K562 (cell line): Measurements from ENCODE around the gene MINDY4B. TPM values are rescaled to one million over a fixed set of nuclear protein-coding genes. Genes with fewer than 3 reads are reported as not detected.

Experiments used
- ATAC-seq: fragments of 200-7000 bp; cut with Tn5 transposase; 3 replicates; pipeline ENCODE4 v1.9.1; 2020; ENCODE audit warnings: moderate library complexity
- BruUV-seq: library from RNA; stranded (reverse); fragments of 400-500 nt; replicated peaks from 2 replicates; lab custom pipeline; 2021; lab: Mats Ljungman, UMichigan
- CTCF ChIA-PET: fragments of 300-600 bp; formaldehyde crosslinking; extraction: SDS; loops from one replicate; lab custom pipeline; 2021; ENCODE audit warnings: low intra/inter-chr PET ratio; lab: Yijun Ruan, JAX
- POLR2A ChIA-PET: fragments of 300-600, 350-650 bp; sonication (Branson Sonifier 250); formaldehyde crosslinking; extraction: SDS; loops from one replicate; lab custom pipeline; 2021; ENCODE audit warnings: antibody characterized with exemption, inconsistent platforms; lab: Yijun Ruan, JAX
- DNase-seq, 4 experiments: peaks; one replicate each; pipeline versions ENCODE4 v3.0.0 to v3.0.0-alpha.2; 2011 to 2018; ENCODE audit warnings: low spot score in 3 of 4, mixed read lengths in 3 of 4; ENCODE audit errors: extremely low read depth in 1 of 4
- FAIRE-seq: peaks from 2 replicates; lab custom pipeline; 2011; peaks lifted over from hg19 to GRCh38; lab: Jason Lieb, UNC
- H2AFZ ChIP-seq: 2 replicates; pipeline ENCODE4 v1.6.0; 2011; ENCODE audit warnings: low read depth, low read length, control low read depth, inconsistent platforms
- H3K27ac ChIP-seq: fragments of 200-600 bp; 3 replicates; pipeline ENCODE4 v1.8.0; 2011; ENCODE audit warnings: low read depth, mild to moderate bottlenecking, control low read depth, inconsistent platforms, low read length, moderate library complexity, mixed read lengths; ENCODE audit errors: extremely low read depth
- H3K27me3 ChIP-seq, 2 experiments: fragments of 300-600 bp in 1 of 2; 2 replicates in 1 of 2; 3 replicates in 1 of 2; pipeline versions ENCODE4 v1.6.0 to v1.8.0; 2011; ENCODE audit warnings: inconsistent platforms in 2 of 2, low read length in 2 of 2, mild to moderate bottlenecking in 1 of 2, mixed read lengths in 1 of 2, moderate library complexity in 1 of 2; ENCODE audit not compliant: control insufficient read depth in 2 of 2, insufficient read depth in 2 of 2
- H3K36me3 ChIP-seq: fragments of 300-600 bp; 3 replicates; pipeline ENCODE4 v1.8.0; 2011; ENCODE audit warnings: mild to moderate bottlenecking, low read length, inconsistent platforms; ENCODE audit not compliant: control insufficient read depth, insufficient read depth
- H3K4me1 ChIP-seq, 2 experiments: fragments of 200-600 bp in 1 of 2; replicated peaks in 1 of 2; 2 replicates in 1 of 2; 3 replicates in 1 of 2; pipeline versions ENCODE4 v1.5.1 to v1.8.0; 2011; ENCODE audit warnings: inconsistent platforms in 2 of 2, low read length in 2 of 2, mild to moderate bottlenecking in 1 of 2, mixed read lengths in 1 of 2, moderate library complexity in 1 of 2; ENCODE audit not compliant: control insufficient read depth in 2 of 2, insufficient read depth in 2 of 2
- H3K4me2 ChIP-seq: 2 replicates; pipeline ENCODE4 v1.6.1; 2011; ENCODE audit warnings: low read length, control low read depth, inconsistent platforms, mixed read lengths; ENCODE audit not compliant: insufficient read depth
- H3K4me3 ChIP-seq: fragments of 200-600 bp; sonication (generic), shearing (Covaris generic); 2 replicates; pipeline ENCODE4 v1.5.1; 2016; ENCODE audit warnings: control low read depth, inconsistent platforms
- H3K79me2 ChIP-seq: fragments of 200-600 bp; 3 replicates; pipeline ENCODE4 v1.8.0; 2011; ENCODE audit warnings: low read length, inconsistent platforms; ENCODE audit not compliant: control insufficient read depth, insufficient read depth
- H3K9ac ChIP-seq, 2 experiments: 2 replicates each; pipeline versions ENCODE4 v1.6.0 to v1.6.1; 2011; ENCODE audit warnings: low read depth in 2 of 2, low read length in 2 of 2, control low read depth in 1 of 2, inconsistent platforms in 1 of 2, mild to moderate bottlenecking in 1 of 2, mixed read lengths in 1 of 2; ENCODE audit not compliant: insufficient read depth in 1 of 2
- H3K9me1 ChIP-seq: one replicate; pipeline ENCODE4 v1.6.0; 2011; ENCODE audit warnings: inconsistent platforms, mild to moderate bottlenecking, low read length, moderate library complexity; ENCODE audit not compliant: control insufficient read depth, insufficient read depth
- H3K9me3 ChIP-seq: replicated peaks from 2 replicates; pipeline ENCODE4 v1.5.1; 2011; ENCODE audit warnings: low read depth, low read length, inconsistent platforms; ENCODE audit not compliant: control insufficient read depth, insufficient read depth
- H4K20me1 ChIP-seq: replicated peaks from 2 replicates; pipeline ENCODE4 v1.6.1; 2011; ENCODE audit warnings: low read length, inconsistent platforms, mixed read lengths; ENCODE audit not compliant: control insufficient read depth, insufficient read depth
- ARHGAP35 ChIP-seq: fragments of 450-650 bp; IDR thresholded peaks from 2 replicates; pipeline ENCODE4 v1.6.1; 2018; ENCODE audit not compliant: partially characterized antibody
- C11orf30 ChIP-seq: fragments of 450-650 bp; IDR thresholded peaks from 2 replicates; pipeline ENCODE4 v1.6.1; 2016; ENCODE audit warnings: low read depth, mild to moderate bottlenecking
- CGGBP1 ChIP-seq: fragments of 250-450 bp; sonication (Bioruptor Pico); IDR thresholded peaks from 2 replicates; pipeline ENCODE4 v1.9.0; 2021; ENCODE audit warnings: mild to moderate bottlenecking
- CREBBP ChIP-seq: IDR thresholded peaks from one replicate; pipeline ENCODE4 v1.6.1; 2012; ENCODE audit warnings: low read depth, mild to moderate bottlenecking, control low read depth, inconsistent platforms, low read length
- CUX1 ChIP-seq: fragments of 200-800 bp; sonication (Bioruptor generic); IDR thresholded peaks from 2 replicates; pipeline ENCODE4 v1.6.1; 2016; ENCODE audit warnings: missing genetic modification characterization, missing compliant biosample characterization
- MAFF ChIP-seq: IDR thresholded peaks from 2 replicates; pipeline ENCODE4 v1.6.1; 2012; ENCODE audit warnings: low read length, improper control_type of control experiment
- MAFG ChIP-seq: fragments of 450-650 bp; conservative IDR thresholded peaks from 2 replicates; pipeline ENCODE4 v1.6.1; 2016; ENCODE audit warnings: missing genetic modification characterization, missing compliant biosample characterization
- MAFK ChIP-seq: IDR thresholded peaks from 2 replicates; pipeline ENCODE4 v1.6.1; 2011; ENCODE audit warnings: low read length, improper control_type of control experiment
- MCM7 ChIP-seq, 2 experiments: fragments of 450-650 bp; IDR thresholded peaks; 2 replicates each; pipeline ENCODE4 v1.6.1; 2016 to 2018
- NFIC ChIP-seq: fragments of 450-650 bp; IDR thresholded peaks from 2 replicates; pipeline ENCODE4 v1.6.1; 2017; ENCODE audit warnings: mild to moderate bottlenecking, inconsistent platforms
- PCBP1 ChIP-seq: fragments of 200-400 bp; formaldehyde crosslinking; IDR thresholded peaks from 2 replicates; pipeline ENCODE4 v1.6.1; 2018; ENCODE audit warnings: mild to moderate bottlenecking, low read depth, low read length; ENCODE audit not compliant: poor library complexity, severe bottlenecking
- ZNF316 ChIP-seq: fragments of 450-650 bp; IDR thresholded peaks from 2 replicates; pipeline ENCODE4 v1.6.1; 2016
- WGBS: fragments of 100-300 bp; shearing (Covaris generic); methylation state at CpG from one replicate; pipeline ENCODE4 v1.1.6; 2016; ENCODE audit warnings: low coverage, mixed read lengths; ENCODE audit not compliant: insufficient coverage; ENCODE audit errors: missing lambda C conversion rate; 5-methylcytosine and 5-hydroxymethylcytosine counted together
- in situ Hi-C: fragments of 300-500 bp; cut with MboI; formaldehyde crosslinking; loops from 4 replicates; pipeline ENCODE4 v1.15.0; 2018; ENCODE audit warnings: inconsistent platforms, mixed read lengths
- intact Hi-C: fragments of 100-400 bp; cut with micrococcal nuclease; formaldehyde crosslinking; loops from 2 replicates; pipeline ENCODE4 v1.14.2; 2022
- polyA plus RNA-seq, 8 experiments: library from polyadenylated mRNA; depleted of rRNA in 4 of 8; stranded (reverse) in 5 of 8; unstranded in 3 of 8; fragments of >200 nt; fragmentation: Nextera tagmentation in 2 of 8; fragmentation: Illumina TruSeq in 1 of 8; extraction: Ambion mirVana in 2 of 8; extraction: Trizol in 1 of 8; gene quantifications; 2 replicates each; pipeline versions ENCODE4 v1.2.1 to v1.2.3, GENCODE V29; 2011 to 2014; ENCODE audit warnings: inconsistent platforms in 1 of 8, missing spikeins in 1 of 8
- total RNA-seq, 7 experiments: library from RNA; depleted of rRNA in 6 of 7; stranded (reverse); fragments of >200 nt in 6 of 7; fragmentation: Illumina TruSeq in 2 of 7; extraction: Trizol in 2 of 7; gene quantifications; 2 replicates each; pipeline versions ENCODE4 v1.2.1 to v1.2.3, GENCODE V29; 2011 to 2021; ENCODE audit warnings: low replicate concordance in 1 of 7

MINDY4B gene
- total and polyA plus RNA-seq, 9 of the 15 experiments (the other 6 are each of a cell fraction or from before 2014, with no cell fraction given), result not detected

GRCh38 chr3:150848864-150849263 lies 56.4 kb downstream of the MINDY4B start (continued):
- TF ChIP-seq NFIC (no peak), MCM7 (IDR thresholded peaks at IDR 0.05) (no peak), PCBP1 (no peak)

GRCh38 chr3:150847433-150847832 lies 57.8 kb downstream of the MINDY4B start:
- Histone ChIP-seq H3K4me1 (no peaks in the 10 kb centered on the region), H3K4me3 (no peak overlapping the region), H3K36me3 (no peaks in the 10 kb centered on the region), H3K27ac (no peak overlapping the region), H3K9me3 (0 out of 2 replicates have a peak, but pooled peaks cover 4% of the 10 kb centered on the region), H3K27me3 (no peaks in the 10 kb centered on the region), H3K9me1 (no peaks in the 10 kb centered on the region), H3K9ac (no peak overlapping the region), H3K4me2 (no peak overlapping the region), H2AFZ (no peak overlapping the region), H3K79me2 (no peaks in the 10 kb centered on the region), H4K20me1 (no peaks in the 10 kb centered on the region)
- in situ Hi-C loops (loop anchor here (10.0 kb wide), 1 partner anchor 123 kb away; no protein-coding TSS in a partner anchor), intact Hi-C loops (no loop called here)
- ATAC-seq (no peak), DNase-seq (no peak), FAIRE-seq (no peak)
- WGBS, result 0% methylated on average over 1 of the region's 1 CpG
- TF ChIP-seq MAFK (peak; percentile 100), ZNF316 (peak; percentile 96), ARHGAP35 (no peak), MAFG (tag) (peak; percentile 92), C11orf30 (peak; percentile 91), MAFF (peak; percentile 100), CGGBP1 (CRISPR knock-in tag) (no peak), CREBBP (no peak), CUX1 (CRISPR knock-in tag) (no peak)
- ChIA-PET POLR2A (no interaction called here), CTCF (no interaction called here)
- BruUV-seq, result no TSS peak
